ENCODE measurements around the gene CNOT3.
"Not testable (repeated sequence)": the region's sequence is repeated elsewhere in the genome, so short reads cannot be mapped to it uniquely, and the experiment has no call there.

CNOT3 gene

GRCh38 chr19:54137699-54138488, at the start of gene CNOT3:
TSS of gene CNOT3 (plus strand) at chr19:54137762. CDS start at chr19:54142979, 5,217 bp downstream.
- DNase-seq (ENCODE audit: low read depth): no peak

- DNase-seq (ENCODE audit: low read depth): no peak
These were observed 43.0 kb upstream of the CNOT3 start for GRCh38 chr19:54094426-54095000.

GRCh38 chr19:54095136-54095858, 42.3 kb upstream of the CNOT3 start:
- DNase-seq (ENCODE audit: low read depth): no peak

- DNase-seq (ENCODE audit: low read depth): peak; percentile 4
These were observed 41.5 kb upstream of the CNOT3 start for GRCh38 chr19:54095859-54096616.

- DNase-seq (ENCODE audit: low read depth): peak; percentile 31
These were observed 40.9 kb upstream of the CNOT3 start for GRCh38 chr19:54096617-54097106.

- DNase-seq (ENCODE audit: low read depth): no peak
These were observed 38.2 kb upstream of the CNOT3 start for GRCh38 chr19:54099190-54099902.

GRCh38 chr19:54099903-54100255, 37.7 kb upstream of the CNOT3 start:
- DNase-seq (ENCODE audit: low read depth): not testable (repeated sequence)

- no peak for DNase-seq (ENCODE audit: low read depth)
These were observed 37.0 kb upstream of the CNOT3 start, which contains the start of gene OSCAR for GRCh38 chr19:54100561-54100960. TSS of gene OSCAR (minus strand) at chr19:54100803. CDS start at chr19:54100792, 11 bp downstream.

- peak; percentile 86 for DNase-seq (ENCODE audit: low read depth)
These were observed 35.0 kb upstream of the CNOT3 start, which contains the start of gene NDUFA3 for GRCh38 chr19:54102421-54103169. TSS of gene NDUFA3 (plus strand) at chr19:54102855. CDS start at chr19:54102879, 24 bp downstream.

GRCh38 chr19:54104998-54105715, 32.4 kb upstream of the CNOT3 start:
- no peak for DNase-seq (ENCODE audit: low read depth)

GRCh38 chr19:54105796-54106195, 31.8 kb upstream of the CNOT3 start:
- DNase-seq (ENCODE audit: low read depth): no peak

GRCh38 chr19:54106716-54107115, 30.8 kb upstream of the CNOT3 start:
- DNase-seq (ENCODE audit: low read depth): no peak

GRCh38 chr19:54107876-54108490, 29.6 kb upstream of the CNOT3 start:
- no peak for DNase-seq (ENCODE audit: low read depth)

GRCh38 chr19:54108496-54108895, 29.1 kb upstream of the CNOT3 start:
- DNase-seq (ENCODE audit: low read depth): no peak

- no peak for DNase-seq (ENCODE audit: low read depth)
These were observed 27.9 kb upstream of the CNOT3 start for GRCh38 chr19:54109651-54110050.

- no peak for DNase-seq (ENCODE audit: low read depth)
These were observed 23.0 kb upstream of the CNOT3 start for GRCh38 chr19:54114340-54115108.

GRCh38 chr19:54115109-54116063, 22.2 kb upstream of the CNOT3 start, which contains the start of the genes PRPF31 and TFPT:
TSS of gene PRPF31 (plus strand) at chr19:54115754. CDS start at chr19:54118279, 2,525 bp downstream.
TSS of gene TFPT (minus strand) at chr19:54115657. CDS start at chr19:54115269, 388 bp downstream.
- peak; percentile 91 for DNase-seq (ENCODE audit: low read depth)

Data from GM04503 (cell line).